SKM-1 treated with dmso at 0.1 percent for 144 hours (cell line): ENCODE results near the gene AMOTL2.

Experiments used
- DNase-seq: peaks from one replicate; lab custom pipeline; 2025; ENCODE audit not compliant: unreplicated experiment; lab: John Stamatoyannopoulos, UW

The AMOTL2 gene

GRCh38 chr3:134353831-134354611 lies 20.2 kb downstream of the AMOTL2 start:
- no peak for DNase-seq

- no peak for DNase-seq
Measured at GRCh38 chr3:134353171-134353825, 20.9 kb downstream of the AMOTL2 start.

- no peak for DNase-seq
Measured at GRCh38 chr3:134352031-134352671, 22.1 kb downstream of the AMOTL2 start.

GRCh38 chr3:134351427-134351826 lies 22.8 kb downstream of the AMOTL2 start:
- no peak for DNase-seq

- DNase-seq: no peak
Measured at GRCh38 chr3:134350861-134351311, 23.4 kb downstream of the AMOTL2 start.

GRCh38 chr3:134350266-134350665 lies 24.0 kb downstream of the AMOTL2 start:
- no peak for DNase-seq

GRCh38 chr3:134348524-134348923 lies 25.7 kb downstream of the AMOTL2 start:
- DNase-seq: no peak

- no peak for DNase-seq
Measured at GRCh38 chr3:134347551-134347950, 26.7 kb downstream of the AMOTL2 start.

- DNase-seq: no peak
Measured at GRCh38 chr3:134346744-134347143, 27.5 kb downstream of the AMOTL2 start.

- DNase-seq: no peak
Measured at GRCh38 chr3:134345202-134345601, 29.0 kb downstream of the AMOTL2 start.

GRCh38 chr3:134344560-134344959 lies 29.7 kb downstream of the AMOTL2 start:
- DNase-seq: no peak

GRCh38 chr3:134342259-134342658 lies 32.0 kb downstream of the AMOTL2 start:
- no peak for DNase-seq

- no peak for DNase-seq
Measured at GRCh38 chr3:134341389-134341788, 32.9 kb downstream of the AMOTL2 start.

- DNase-seq: no peak
Measured at GRCh38 chr3:134340982-134341365, 33.3 kb downstream of the AMOTL2 start.

- DNase-seq: no peak
Measured at GRCh38 chr3:134340362-134340981, 33.8 kb downstream of the AMOTL2 start.

- DNase-seq: no peak
Measured at GRCh38 chr3:134339913-134340312, 34.3 kb downstream of the AMOTL2 start.

- no peak for DNase-seq
Measured at GRCh38 chr3:134339331-134339730, 34.9 kb downstream of the AMOTL2 start.

- DNase-seq: no peak
Measured at GRCh38 chr3:134338516-134339261, 35.6 kb downstream of the AMOTL2 start.

GRCh38 chr3:134338201-134338512 lies 36.1 kb downstream of the AMOTL2 start:
- no peak for DNase-seq

GRCh38 chr3:134337511-134338200 lies 36.6 kb downstream of the AMOTL2 start:
- DNase-seq: no peak
